ENCODE measurements around the gene NUMBL.

The NUMBL gene

GRCh38 chr19:40630571-40631160, 59.8 kb downstream of the NUMBL start:
- Histone ChIP-seq H3K4me1 (ENCODE audit: control insufficient read depth, insufficient read depth, low read depth, low read length) (peaks cover 17% of the 10 kb centered on the region), H3K18ac (ENCODE audit: low read depth in 1 of 2, low read length in 2 of 2) (peak overlapping the region in 1 of 2 experiments; percentile 5), H2BK12ac (ENCODE audit: low read length in 2 of 2) (peak overlapping the region in 1 of 2 experiments; percentile 70), H3K27ac (ENCODE audit: low read length, poor library complexity, severe bottlenecking) (no peak overlapping the region), H3K36me3 (ENCODE audit: control insufficient read depth in 1 of 2, insufficient read depth in 2 of 2, low read depth in 1 of 2, low read length in 2 of 2) (peaks cover 13 to 33% of the 10 kb centered on the region in 2 experiments), H3K9me3 (ENCODE audit: control insufficient read depth, low read length) (no peaks in the 10 kb centered on the region), H2AFZ (ENCODE audit: low read depth, low read length) (no peak overlapping the region), H3K9ac (ENCODE audit: low read length) (no peak overlapping the region), H4K91ac (ENCODE audit: low read length) (no peak overlapping the region), H3K4me2 (ENCODE audit: low read length, poor library complexity, severe bottlenecking) (no peak overlapping the region), H3K4me3 (ENCODE audit: insufficient read depth in 1 of 2, low read depth in 1 of 2, low read length in 2 of 2) (no peak overlapping the region), H3K27me3 (ENCODE audit: control insufficient read depth in 1 of 2, insufficient read depth in 1 of 2, low read length in 2 of 2) (peaks cover 4 to 6% of the 10 kb centered on the region in 2 experiments), H3K23ac (ENCODE audit: low read length in 2 of 2) (no peak overlapping the region), H3K14ac (ENCODE audit: low read length in 2 of 2) (no peak overlapping the region), H2BK5ac (ENCODE audit: low read depth, low read length, poor library complexity, severe bottlenecking) (no peak overlapping the region), H4K8ac (ENCODE audit: low read length) (peak overlapping the region; percentile 39), H3K79me1 (replicated peaks; ENCODE audit: low read length, poor library complexity, severe bottlenecking) (no peaks in the 10 kb centered on the region), H2AK5ac (ENCODE audit: low read length, severe bottlenecking) (no peak overlapping the region), H3K4ac (ENCODE audit: low read depth in 1 of 2, low read length in 2 of 2) (no peak overlapping the region), H2BK120ac (ENCODE audit: low read depth, low read length) (no peak overlapping the region), H2BK15ac (ENCODE audit: low read depth, poor library complexity, severe bottlenecking) (no peak overlapping the region)
- DNase-seq: no peak
- 92% methylated on average over 13 of the region's 16 CpGs for whole genome bisulfite sequencing

- no peak overlapping the region for H2BK12ac ChIP-seq (ENCODE audit: low read length in 2 of 2)
- H2BK5ac ChIP-seq (ENCODE audit: low read depth, low read length, poor library complexity, severe bottlenecking): no peak overlapping the region
- H3K23ac ChIP-seq (ENCODE audit: low read length in 2 of 2): no peak overlapping the region
- H3K79me1 ChIP-seq (replicated peaks; ENCODE audit: low read length, poor library complexity, severe bottlenecking): no peaks in the 10 kb centered on the region
- no peaks in the 10 kb centered on the region for H3K9me3 ChIP-seq (ENCODE audit: control insufficient read depth, low read length)
- no peak overlapping the region for H3K27ac ChIP-seq (ENCODE audit: low read length, poor library complexity, severe bottlenecking)
- no peak for DNase-seq
- no peaks in the 10 kb centered on the region for H3K27me3 ChIP-seq (ENCODE audit: control insufficient read depth in 1 of 2, insufficient read depth in 1 of 2, low read length in 2 of 2)
- H3K4ac ChIP-seq (ENCODE audit: low read depth in 1 of 2, low read length in 2 of 2): no peak overlapping the region
- no peak overlapping the region for H3K18ac ChIP-seq (ENCODE audit: low read depth in 1 of 2, low read length in 2 of 2)
- H2AFZ ChIP-seq (ENCODE audit: low read depth, low read length): no peak overlapping the region
- no peak overlapping the region for H4K91ac ChIP-seq (ENCODE audit: low read length)
- no peak overlapping the region for H3K4me3 ChIP-seq (ENCODE audit: insufficient read depth in 1 of 2, low read depth in 1 of 2, low read length in 2 of 2)
- no peak overlapping the region for H4K8ac ChIP-seq (ENCODE audit: low read length)
- no peak overlapping the region for H3K4me2 ChIP-seq (ENCODE audit: low read length, poor library complexity, severe bottlenecking)
- H2BK120ac ChIP-seq (ENCODE audit: low read depth, low read length): no peak overlapping the region
- no peak overlapping the region for H3K9ac ChIP-seq (ENCODE audit: low read length)
- H2AK5ac ChIP-seq (ENCODE audit: low read length, severe bottlenecking): no peak overlapping the region
- H2BK15ac ChIP-seq (ENCODE audit: low read depth, poor library complexity, severe bottlenecking): no peak overlapping the region
- H3K36me3 ChIP-seq (ENCODE audit: control insufficient read depth in 1 of 2, insufficient read depth in 2 of 2, low read depth in 1 of 2, low read length in 2 of 2): peaks cover 17 to 37% of the 10 kb centered on the region in 2 experiments
- H3K14ac ChIP-seq (ENCODE audit: low read length in 2 of 2): no peak overlapping the region
- H3K4me1 ChIP-seq (ENCODE audit: control insufficient read depth, insufficient read depth, low read depth, low read length): peaks cover 18% of the 10 kb centered on the region
- WGBS: 97% methylated on average over 42 of the region's 42 CpGs
Measured at GRCh38 chr19:40629346-40629745, 61.1 kb downstream of the NUMBL start.

GRCh38 chr19:40627486-40628279, 62.8 kb downstream of the NUMBL start:
- no peak overlapping the region for H2BK12ac ChIP-seq (ENCODE audit: low read length in 2 of 2)
- H3K23ac ChIP-seq (ENCODE audit: low read length in 2 of 2): no peak overlapping the region
- no peak overlapping the region for H2BK120ac ChIP-seq (ENCODE audit: low read depth, low read length)
- no peak overlapping the region for H3K4ac ChIP-seq (ENCODE audit: low read depth in 1 of 2, low read length in 2 of 2)
- peaks cover 22% of the 10 kb centered on the region for H3K4me1 ChIP-seq (ENCODE audit: control insufficient read depth, insufficient read depth, low read depth, low read length)
- peak overlapping the region; percentile 62 for H4K8ac ChIP-seq (ENCODE audit: low read length)
- peaks cover 18 to 39% of the 10 kb centered on the region in 2 experiments for H3K36me3 ChIP-seq (ENCODE audit: control insufficient read depth in 1 of 2, insufficient read depth in 2 of 2, low read depth in 1 of 2, low read length in 2 of 2)
- no peak overlapping the region for H3K4me3 ChIP-seq (ENCODE audit: insufficient read depth in 1 of 2, low read depth in 1 of 2, low read length in 2 of 2)
- WGBS: 96% methylated on average over 39 of the region's 39 CpGs
- H3K9me3 ChIP-seq (ENCODE audit: control insufficient read depth, low read length): no peaks in the 10 kb centered on the region
- no peak for DNase-seq
- no peak overlapping the region for H2BK5ac ChIP-seq (ENCODE audit: low read depth, low read length, poor library complexity, severe bottlenecking)
- no peak overlapping the region for H3K18ac ChIP-seq (ENCODE audit: low read depth in 1 of 2, low read length in 2 of 2)
- peak overlapping the region; percentile 80 for H2BK15ac ChIP-seq (ENCODE audit: low read depth, poor library complexity, severe bottlenecking)
- peak overlapping the region in 1 of 2 experiments; percentile 86 for H3K14ac ChIP-seq (ENCODE audit: low read length in 2 of 2)
- H3K79me1 ChIP-seq (replicated peaks; ENCODE audit: low read length, poor library complexity, severe bottlenecking): no peaks in the 10 kb centered on the region
- no peak overlapping the region for H3K9ac ChIP-seq (ENCODE audit: low read length)
- H3K4me2 ChIP-seq (ENCODE audit: low read length, poor library complexity, severe bottlenecking): no peak overlapping the region
- no peak overlapping the region for H2AK5ac ChIP-seq (ENCODE audit: low read length, severe bottlenecking)
- H3K27ac ChIP-seq (ENCODE audit: low read length, poor library complexity, severe bottlenecking): no peak overlapping the region
- H3K27me3 ChIP-seq (ENCODE audit: control insufficient read depth in 1 of 2, insufficient read depth in 1 of 2, low read length in 2 of 2): no peaks in the 10 kb centered on the region
- H4K91ac ChIP-seq (ENCODE audit: low read length): no peak overlapping the region
- H2AFZ ChIP-seq (ENCODE audit: low read depth, low read length): no peak overlapping the region

GRCh38 chr19:40626918-40627317, 63.5 kb downstream of the NUMBL start:
- Histone ChIP-seq H3K27me3 (ENCODE audit: control insufficient read depth in 1 of 2, insufficient read depth in 1 of 2, low read length in 2 of 2) (no peaks in the 10 kb centered on the region), H2AK5ac (ENCODE audit: low read length, severe bottlenecking) (no peak overlapping the region), H3K4me3 (ENCODE audit: insufficient read depth in 1 of 2, low read depth in 1 of 2, low read length in 2 of 2) (no peak overlapping the region), H2BK15ac (ENCODE audit: low read depth, poor library complexity, severe bottlenecking) (no peak overlapping the region), H3K4me2 (ENCODE audit: low read length, poor library complexity, severe bottlenecking) (no peak overlapping the region), H3K4me1 (ENCODE audit: control insufficient read depth, insufficient read depth, low read depth, low read length) (peaks cover 22% of the 10 kb centered on the region), H3K9me3 (ENCODE audit: control insufficient read depth, low read length) (no peaks in the 10 kb centered on the region), H4K91ac (ENCODE audit: low read length) (no peak overlapping the region), H3K36me3 (ENCODE audit: control insufficient read depth in 1 of 2, insufficient read depth in 2 of 2, low read depth in 1 of 2, low read length in 2 of 2) (peaks cover 25 to 47% of the 10 kb centered on the region in 2 experiments), H3K23ac (ENCODE audit: low read length in 2 of 2) (no peak overlapping the region), H2BK5ac (ENCODE audit: low read depth, low read length, poor library complexity, severe bottlenecking) (no peak overlapping the region), H3K18ac (ENCODE audit: low read depth in 1 of 2, low read length in 2 of 2) (no peak overlapping the region), H3K27ac (ENCODE audit: low read length, poor library complexity, severe bottlenecking) (no peak overlapping the region), H2BK12ac (ENCODE audit: low read length in 2 of 2) (no peak overlapping the region), H2AFZ (ENCODE audit: low read depth, low read length) (no peak overlapping the region), H4K8ac (ENCODE audit: low read length) (no peak overlapping the region), H3K79me1 (replicated peaks; ENCODE audit: low read length, poor library complexity, severe bottlenecking) (no peaks in the 10 kb centered on the region), H3K4ac (ENCODE audit: low read depth in 1 of 2, low read length in 2 of 2) (no peak overlapping the region), H3K9ac (ENCODE audit: low read length) (no peak overlapping the region), H3K14ac (ENCODE audit: low read length in 2 of 2) (no peak overlapping the region), H2BK120ac (ENCODE audit: low read depth, low read length) (no peak overlapping the region)
- 95% methylated on average over 24 of the region's 24 CpGs for WGBS
- DNase-seq: no peak

Data from mesenchymal stem cell (in vitro differentiated cells and primary cell).